Kidney tubule cell (primary cell): ENCODE data around the gene GOLGA6L7.
"Not testable (repeated sequence)": the region's sequence is repeated elsewhere in the genome, so short reads cannot be mapped to it uniquely, and the experiment has no call there.

Source experiments
- DNase-seq: peaks from one replicate; pipeline ENCODE4 v3.0.0-alpha.2; 2018; ENCODE audit warnings: low spot score

Gene GOLGA6L7

GRCh38 chr15:28843520-28843919 lies 4.9 kb downstream of the GOLGA6L7 start:
- not testable (repeated sequence) for DNase-seq

GRCh38 chr15:28842210-28842609 lies 6.2 kb downstream of the GOLGA6L7 start:
- DNase-seq, result not testable (repeated sequence)

GRCh38 chr15:28840285-28840684 lies 8.2 kb downstream of the GOLGA6L7 start:
- not testable (repeated sequence) for DNase-seq

- not testable (repeated sequence) for DNase-seq
These were observed 13.4 kb downstream of the GOLGA6L7 start for GRCh38 chr15:28834957-28835585.

GRCh38 chr15:28831897-28832587 lies 16.4 kb downstream of the GOLGA6L7 start:
- DNase-seq, result peak; percentile 89

- DNase-seq, result not testable (repeated sequence)
These were observed 27.0 kb downstream of the GOLGA6L7 start for GRCh38 chr15:28821420-28821819.

GRCh38 chr15:28819930-28820295 lies 28.5 kb downstream of the GOLGA6L7 start:
- DNase-seq, result not testable (repeated sequence)

GRCh38 chr15:28819019-28819929 lies 29.2 kb downstream of the GOLGA6L7 start:
- DNase-seq, result peak; percentile 51

DNA sequence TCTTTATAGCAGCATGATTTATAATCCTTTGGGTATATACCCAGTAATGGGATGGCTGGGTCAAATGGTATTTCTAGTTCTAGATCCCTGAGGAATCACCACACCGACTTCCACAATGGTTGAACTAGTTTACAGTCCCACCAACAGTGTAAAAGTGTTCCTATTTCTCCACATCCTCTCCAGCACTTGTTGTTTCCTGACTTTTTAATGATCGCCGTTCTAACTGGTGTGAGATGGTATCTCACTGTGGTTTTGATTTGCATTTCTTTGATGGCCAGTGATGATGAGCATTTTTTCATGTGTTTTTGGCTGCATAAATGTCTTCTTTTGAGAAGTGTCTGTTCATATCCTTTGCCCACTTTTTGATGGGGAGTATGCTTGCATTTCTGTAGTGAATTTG lies 30.3 kb downstream of the GOLGA6L7 start:
- DNase-seq, result not testable (repeated sequence)

DNA sequence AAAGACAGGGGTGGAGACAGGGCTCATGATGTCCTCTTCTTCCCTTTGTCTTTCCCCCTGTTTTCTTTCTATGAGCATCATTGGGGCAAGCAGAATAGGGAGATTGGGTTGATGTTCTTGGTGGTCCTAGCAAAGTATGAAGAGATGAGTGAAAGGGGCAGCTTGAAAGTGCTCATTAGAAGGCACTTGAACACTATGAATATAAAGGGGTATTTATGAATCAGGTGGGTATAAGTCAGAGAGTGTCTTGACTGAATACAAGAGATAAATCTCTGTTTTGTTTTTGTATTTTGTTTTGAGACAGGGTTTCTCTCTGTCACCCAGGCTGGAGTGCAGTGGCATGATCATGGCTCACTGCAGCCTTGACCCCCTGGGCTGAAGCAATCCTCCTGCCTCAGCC lies 34.4 kb downstream of the GOLGA6L7 start:
- DNase-seq, result not testable (repeated sequence)

- not testable (repeated sequence) for DNase-seq
These were observed 35.1 kb downstream of the GOLGA6L7 start for GRCh38 chr15:28813392-28813791.

DNA sequence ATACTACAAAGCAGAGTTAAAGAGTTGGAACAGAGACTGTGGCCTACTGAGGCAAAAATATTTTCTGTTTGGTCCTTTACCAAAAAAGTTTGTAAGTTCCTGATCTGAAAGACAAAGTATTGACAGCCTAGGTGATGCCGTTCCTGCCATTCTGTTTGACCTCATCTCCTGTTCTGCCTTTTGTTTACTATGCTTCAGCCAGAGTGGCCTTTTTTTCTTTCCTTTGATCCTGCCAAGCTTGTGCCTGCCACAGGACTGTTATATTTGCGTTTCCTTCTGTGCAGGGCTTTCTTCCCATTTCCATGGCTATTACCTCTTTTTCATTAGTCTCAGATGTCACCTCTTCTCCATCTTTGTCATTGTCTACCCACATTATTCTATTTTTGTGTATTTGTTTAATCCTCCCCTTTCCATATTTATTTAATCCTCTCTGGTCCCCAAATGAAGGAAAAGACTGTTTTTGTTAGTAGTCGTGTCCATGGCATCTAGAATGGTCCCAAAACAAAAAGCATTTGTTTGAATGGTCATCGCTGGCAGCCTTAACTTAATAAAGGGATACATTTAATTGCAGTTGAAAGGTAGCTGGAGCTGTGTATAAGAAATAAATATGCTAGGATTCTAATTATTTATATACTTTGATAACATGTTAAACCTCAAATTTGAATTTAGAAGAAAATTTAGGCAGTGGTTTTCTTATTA lies 36.4 kb downstream of the GOLGA6L7 start:
- DNase-seq, result not testable (repeated sequence)

DNA sequence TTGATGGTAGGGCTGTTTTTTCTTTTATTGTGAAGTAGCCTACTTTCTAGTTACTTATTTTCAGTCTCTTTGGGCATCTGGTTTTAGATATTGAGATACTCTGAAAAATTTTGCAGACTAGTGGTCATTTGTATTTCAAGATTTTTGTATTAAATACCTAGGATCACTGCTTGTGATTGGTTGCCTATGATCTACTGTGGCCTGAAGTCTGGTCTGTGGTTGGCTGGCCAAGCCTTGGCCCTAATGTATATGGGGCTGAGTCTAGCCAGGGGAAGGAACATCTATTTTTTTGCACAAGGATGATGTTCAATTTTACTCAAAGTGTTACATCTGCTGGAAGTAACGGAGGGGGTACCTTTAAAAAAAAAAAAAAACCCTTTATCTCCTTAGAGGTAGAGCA lies 38.0 kb downstream of the GOLGA6L7 start:
- DNase-seq, result not testable (repeated sequence)

GRCh38 chr15:28808136-28808535 lies 40.3 kb downstream of the GOLGA6L7 start:
- DNase-seq, result not testable (repeated sequence)

GRCh38 chr15:28800366-28800765 lies 48.1 kb downstream of the GOLGA6L7 start:
- DNase-seq, result not testable (repeated sequence)

DNA sequence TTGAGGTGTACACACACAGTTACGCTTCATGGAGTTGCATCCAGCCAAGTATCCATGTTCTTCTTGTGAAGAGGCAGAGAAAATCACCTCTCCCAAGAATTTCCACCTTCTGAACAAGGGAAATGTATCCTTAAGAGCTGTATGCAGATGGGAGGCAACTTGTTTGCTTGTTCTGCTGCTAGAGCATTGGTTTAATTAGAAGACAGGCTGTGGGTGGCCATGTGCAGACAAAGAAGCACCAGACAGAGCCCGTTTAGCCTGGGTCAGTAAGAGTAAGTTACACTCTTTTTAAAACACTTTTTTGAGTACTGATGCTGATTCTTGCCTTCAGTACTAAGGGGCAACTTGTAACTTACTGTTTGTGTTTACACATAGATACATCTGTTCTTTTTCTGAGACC lies 50.2 kb downstream of the GOLGA6L7 start:
- DNase-seq, result not testable (repeated sequence)

GRCh38 chr15:28794231-28794630 lies 54.2 kb downstream of the GOLGA6L7 start:
- not testable (repeated sequence) for DNase-seq
